Mesenchymal stem cell (in vitro differentiated cells and primary cell): Measurements from ENCODE around the gene COX4I1.

Experiments
- DNase-seq: peaks from one replicate; pipeline ENCODE4 v3.0.0-alpha.2; 2013
- H2AFZ ChIP-seq: one replicate; pipeline ENCODE4 v1.6.1; 2013; ENCODE audit warnings: low read depth, mild to moderate bottlenecking, control low read depth, inconsistent platforms, low read length, moderate library complexity
- H2AK5ac ChIP-seq: 2 replicates; pipeline ENCODE4 v1.6.1; 2013; ENCODE audit warnings: low read length, moderate library complexity, mild to moderate bottlenecking, inconsistent platforms; ENCODE audit not compliant: severe bottlenecking
- H2BK120ac ChIP-seq: one replicate; pipeline ENCODE4 v1.6.1; 2013; ENCODE audit warnings: low read depth, mild to moderate bottlenecking, inconsistent platforms, low read length, moderate library complexity
- H2BK12ac ChIP-seq, 2 experiments: one replicate each; pipeline ENCODE4 v1.6.1; 2013; ENCODE audit warnings: inconsistent platforms in 2 of 2, low read length in 2 of 2, mild to moderate bottlenecking in 2 of 2, moderate library complexity in 2 of 2, control low read depth in 1 of 2
- H2BK15ac ChIP-seq: one replicate; pipeline ENCODE4 v1.6.1; 2013; ENCODE audit warnings: mild to moderate bottlenecking, low read depth, inconsistent platforms; ENCODE audit not compliant: poor library complexity, severe bottlenecking
- H2BK5ac ChIP-seq: 2 replicates; pipeline ENCODE4 v1.6.1; 2013; ENCODE audit warnings: low read depth, mild to moderate bottlenecking, low read length, control low read depth, inconsistent platforms; ENCODE audit not compliant: poor library complexity, severe bottlenecking
- H3K14ac ChIP-seq, 2 experiments: one replicate each; pipeline ENCODE4 v1.6.1; 2013; ENCODE audit warnings: inconsistent platforms in 2 of 2, low read length in 2 of 2, control low read depth in 1 of 2, mild to moderate bottlenecking in 1 of 2, moderate library complexity in 1 of 2
- H3K18ac ChIP-seq, 2 experiments: one replicate each; pipeline ENCODE4 v1.6.1; 2013; ENCODE audit warnings: inconsistent platforms in 2 of 2, low read length in 2 of 2, control low read depth in 1 of 2, low read depth in 1 of 2, mild to moderate bottlenecking in 1 of 2
- H3K23ac ChIP-seq, 2 experiments: one replicate each; pipeline ENCODE4 v1.6.1; 2013; ENCODE audit warnings: inconsistent platforms in 2 of 2, low read length in 2 of 2, mild to moderate bottlenecking in 2 of 2, moderate library complexity in 2 of 2, control low read depth in 1 of 2
- H3K27ac ChIP-seq: 2 replicates; pipeline ENCODE4 v1.5.1; 2013; ENCODE audit warnings: mild to moderate bottlenecking, moderate library complexity, low read length, control low read depth, inconsistent platforms; ENCODE audit not compliant: poor library complexity, severe bottlenecking
- H3K27me3 ChIP-seq, 2 experiments: 2 replicates each; pipeline versions ENCODE4 v1.6.1 to v1.7.0; 2013; ENCODE audit warnings: low read length in 2 of 2, mild to moderate bottlenecking in 2 of 2, moderate library complexity in 2 of 2, control low read depth in 1 of 2, inconsistent platforms in 1 of 2; ENCODE audit not compliant: control insufficient read depth in 1 of 2, insufficient read depth in 1 of 2
- H3K36me3 ChIP-seq, 2 experiments: 2 replicates each; pipeline versions ENCODE4 v1.6.1 to v1.7.0; 2013; ENCODE audit warnings: low read length in 2 of 2, control low read depth in 1 of 2, inconsistent platforms in 1 of 2, low read depth in 1 of 2, mild to moderate bottlenecking in 1 of 2; ENCODE audit not compliant: insufficient read depth in 2 of 2, control insufficient read depth in 1 of 2
- H3K4ac ChIP-seq, 2 experiments: one replicate each; pipeline ENCODE4 v1.6.1; 2013; ENCODE audit warnings: inconsistent platforms in 2 of 2, low read length in 2 of 2, mild to moderate bottlenecking in 2 of 2, moderate library complexity in 2 of 2, control low read depth in 1 of 2, low read depth in 1 of 2
- H3K4me1 ChIP-seq: 2 replicates; pipeline ENCODE4 v1.6.1; 2013; ENCODE audit warnings: low read depth, low read length, control low read depth; ENCODE audit not compliant: control insufficient read depth, insufficient read depth
- H3K4me2 ChIP-seq: 2 replicates; pipeline ENCODE4 v1.6.1; 2013; ENCODE audit warnings: low read length, mild to moderate bottlenecking, inconsistent platforms; ENCODE audit not compliant: poor library complexity, severe bottlenecking
- H3K4me3 ChIP-seq, 2 experiments: 2 replicates each; pipeline versions ENCODE4 v1.5.1 to v1.7.0; 2013; ENCODE audit warnings: low read length in 2 of 2, mild to moderate bottlenecking in 2 of 2, control low read depth in 1 of 2, low read depth in 1 of 2; ENCODE audit not compliant: insufficient read depth in 1 of 2
- H3K79me1 ChIP-seq: replicated peaks from 2 replicates; pipeline ENCODE4 v1.6.1; 2013; ENCODE audit warnings: mild to moderate bottlenecking, control low read depth, low read length, inconsistent platforms; ENCODE audit not compliant: poor library complexity, severe bottlenecking
- H3K9ac ChIP-seq: 2 replicates; pipeline ENCODE4 v1.7.0; 2013; ENCODE audit warnings: mild to moderate bottlenecking, low read length, moderate library complexity
- H3K9me3 ChIP-seq: 2 replicates; pipeline ENCODE4 v1.7.0; 2013; ENCODE audit warnings: mild to moderate bottlenecking, low read length; ENCODE audit not compliant: control insufficient read depth
- H4K8ac ChIP-seq: one replicate; pipeline ENCODE4 v1.6.1; 2013; ENCODE audit warnings: inconsistent platforms, mild to moderate bottlenecking, low read length, moderate library complexity
- H4K91ac ChIP-seq: one replicate; pipeline ENCODE4 v1.6.1; 2013; ENCODE audit warnings: mild to moderate bottlenecking, low read length, inconsistent platforms
- WGBS: methylation state at CpG from one replicate; pipeline ENCODE4 v1.1.7; 2013; ENCODE audit warnings: mixed read lengths; 5-methylcytosine and 5-hydroxymethylcytosine counted together

Gene COX4I1

DNA sequence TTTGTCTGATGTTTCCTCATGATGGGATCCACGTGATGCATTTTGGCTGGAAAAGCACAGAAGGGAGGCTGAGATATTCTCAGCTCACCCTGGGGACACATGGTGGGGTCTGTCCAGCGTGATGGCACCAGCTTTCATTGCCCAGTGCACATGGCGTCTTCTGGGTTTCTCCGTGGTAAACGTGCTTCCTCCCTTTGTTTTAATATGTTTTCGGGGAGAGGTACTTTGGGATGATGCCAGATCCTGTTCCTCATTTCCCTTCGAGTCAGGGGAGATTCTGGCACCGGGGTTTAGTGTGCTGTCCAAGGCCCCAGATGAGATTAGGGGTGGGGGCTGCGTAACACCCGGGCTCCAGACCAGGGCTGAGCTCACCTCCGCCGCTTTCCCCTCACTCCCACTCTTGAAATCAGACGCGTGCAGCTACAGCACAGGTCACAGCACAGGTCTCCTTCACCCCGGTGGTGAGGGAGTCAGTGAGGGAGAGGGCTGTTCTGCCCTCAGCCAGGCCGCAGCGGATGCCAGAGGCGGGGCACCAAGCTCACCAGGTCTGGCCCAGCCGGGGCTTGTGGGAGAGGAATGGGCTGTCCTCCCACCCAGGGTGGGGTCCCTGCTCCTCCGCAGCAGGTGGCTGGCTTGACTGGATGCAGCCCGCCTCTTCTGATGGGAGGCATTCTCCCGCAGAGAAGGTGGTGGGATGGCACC, 33.9 kb downstream of the COX4I1 start:
- no peak overlapping the region for H3K27ac ChIP-seq
- peaks cover 0 to 58% of the 10 kb centered on the region in 2 experiments for H3K27me3 ChIP-seq
- no peak overlapping the region for H3K4me3 ChIP-seq
- H3K9me3 ChIP-seq, result no peaks in the 10 kb centered on the region
- H3K36me3 ChIP-seq, result no peaks in the 10 kb centered on the region
- no peak overlapping the region for H2BK12ac ChIP-seq
- H4K8ac ChIP-seq, result no peak overlapping the region
- H3K9ac ChIP-seq, result no peak overlapping the region
- H2AK5ac ChIP-seq, result no peak overlapping the region
- no peak overlapping the region for H2BK120ac ChIP-seq
- no peaks in the 10 kb centered on the region for H3K4me1 ChIP-seq
- H3K18ac ChIP-seq, result no peak overlapping the region
- H3K4ac ChIP-seq, result no peak overlapping the region
- H4K91ac ChIP-seq, result no peak overlapping the region
- DNase-seq, result no peak
- WGBS, result 90% methylated on average over 17 of the region's 22 CpGs
- H3K23ac ChIP-seq, result no peak overlapping the region
- no peak overlapping the region for H3K14ac ChIP-seq
- no peak overlapping the region for H2BK15ac ChIP-seq
- H2AFZ ChIP-seq, result no peak overlapping the region
- H3K79me1 ChIP-seq, result no peaks in the 10 kb centered on the region
- H2BK5ac ChIP-seq, result no peak overlapping the region
- no peak overlapping the region for H3K4me2 ChIP-seq

DNA sequence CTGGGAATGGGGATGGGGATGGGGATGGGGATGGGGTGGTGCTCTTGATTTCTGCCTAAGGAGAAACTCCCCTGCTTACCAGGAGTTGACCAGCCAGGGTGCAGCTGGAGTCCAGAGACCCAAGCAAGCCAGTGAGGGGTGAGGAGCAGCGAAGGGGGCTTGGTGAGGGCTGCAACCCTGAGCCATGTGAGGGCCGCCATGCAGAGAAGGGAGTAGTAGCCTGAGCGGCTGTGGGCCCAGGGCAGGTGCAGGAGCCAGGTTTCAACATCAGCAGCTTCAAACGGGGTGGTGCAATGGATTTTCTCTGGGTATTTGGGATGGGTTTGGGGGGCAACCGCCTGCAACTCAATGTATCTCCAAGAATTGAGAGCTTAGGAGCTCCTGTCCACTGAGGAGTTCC, 35.2 kb downstream of the COX4I1 start:
- no peak overlapping the region for H3K9ac ChIP-seq
- no peak overlapping the region for H2AK5ac ChIP-seq
- H3K4me3 ChIP-seq, result no peak overlapping the region
- H2BK120ac ChIP-seq, result no peak overlapping the region
- H3K4ac ChIP-seq, result no peak overlapping the region
- H3K36me3 ChIP-seq, result no peaks in the 10 kb centered on the region
- 79% methylated on average over 5 of the region's 5 CpGs for WGBS
- no peak overlapping the region for H4K8ac ChIP-seq
- no peak for DNase-seq
- no peaks in the 10 kb centered on the region for H3K4me1 ChIP-seq
- H3K23ac ChIP-seq, result no peak overlapping the region
- no peak overlapping the region for H3K14ac ChIP-seq
- H4K91ac ChIP-seq, result no peak overlapping the region
- H3K9me3 ChIP-seq, result no peaks in the 10 kb centered on the region
- no peak overlapping the region for H2BK15ac ChIP-seq
- no peak overlapping the region for H2BK5ac ChIP-seq
- no peaks in the 10 kb centered on the region for H3K79me1 ChIP-seq
- no peak overlapping the region for H3K18ac ChIP-seq
- no peak overlapping the region for H3K4me2 ChIP-seq
- H2BK12ac ChIP-seq, result no peak overlapping the region
- peaks cover 0 to 57% of the 10 kb centered on the region in 2 experiments for H3K27me3 ChIP-seq
- no peak overlapping the region for H2AFZ ChIP-seq
- H3K27ac ChIP-seq, result no peak overlapping the region

DNA sequence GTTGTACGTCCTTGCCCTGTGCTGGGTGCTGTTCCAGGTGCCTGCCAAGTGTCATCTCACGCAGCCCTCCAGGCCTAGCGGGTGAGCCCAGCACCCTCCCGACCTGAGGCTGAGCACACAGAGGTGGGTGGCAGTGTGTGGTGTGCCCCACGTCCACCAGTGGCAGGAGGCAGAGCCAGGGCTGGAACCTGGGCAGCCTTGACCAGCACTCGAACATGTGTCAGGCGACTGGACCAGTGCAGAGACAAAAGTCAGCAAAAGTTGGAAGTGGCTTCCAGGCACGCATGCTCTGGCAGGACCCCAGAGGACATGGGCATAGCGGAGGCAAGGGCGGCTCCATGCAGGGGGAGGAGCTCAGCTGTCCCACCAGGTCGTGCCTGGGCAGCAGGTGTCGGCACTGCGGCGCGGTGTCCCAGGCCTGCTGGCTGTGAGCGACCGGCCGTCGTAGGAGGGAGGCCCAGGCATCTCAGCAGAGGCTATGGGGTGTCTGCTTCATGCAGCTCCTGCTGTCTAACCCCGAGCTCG, 35.8 kb downstream of the COX4I1 start:
- H2AK5ac ChIP-seq, result no peak overlapping the region
- H3K4ac ChIP-seq, result no peak overlapping the region
- no peaks in the 10 kb centered on the region for H3K79me1 ChIP-seq
- no peak overlapping the region for H4K91ac ChIP-seq
- H3K36me3 ChIP-seq, result no peaks in the 10 kb centered on the region
- 81% methylated on average over 21 of the region's 21 CpGs for WGBS
- H3K23ac ChIP-seq, result no peak overlapping the region
- no peak overlapping the region for H2BK12ac ChIP-seq
- H2BK5ac ChIP-seq, result no peak overlapping the region
- no peak for DNase-seq
- H3K9me3 ChIP-seq, result no peaks in the 10 kb centered on the region
- H2BK15ac ChIP-seq, result no peak overlapping the region
- H3K27ac ChIP-seq, result no peak overlapping the region
- H3K9ac ChIP-seq, result no peak overlapping the region
- H3K18ac ChIP-seq, result no peak overlapping the region
- H2BK120ac ChIP-seq, result no peak overlapping the region
- no peaks in the 10 kb centered on the region for H3K4me1 ChIP-seq
- H3K27me3 ChIP-seq, result peaks cover 0 to 53% of the 10 kb centered on the region in 2 experiments
- no peak overlapping the region for H4K8ac ChIP-seq
- H3K4me2 ChIP-seq, result no peak overlapping the region
- H3K14ac ChIP-seq, result no peak overlapping the region
- H3K4me3 ChIP-seq, result no peak overlapping the region
- no peak overlapping the region for H2AFZ ChIP-seq

DNA sequence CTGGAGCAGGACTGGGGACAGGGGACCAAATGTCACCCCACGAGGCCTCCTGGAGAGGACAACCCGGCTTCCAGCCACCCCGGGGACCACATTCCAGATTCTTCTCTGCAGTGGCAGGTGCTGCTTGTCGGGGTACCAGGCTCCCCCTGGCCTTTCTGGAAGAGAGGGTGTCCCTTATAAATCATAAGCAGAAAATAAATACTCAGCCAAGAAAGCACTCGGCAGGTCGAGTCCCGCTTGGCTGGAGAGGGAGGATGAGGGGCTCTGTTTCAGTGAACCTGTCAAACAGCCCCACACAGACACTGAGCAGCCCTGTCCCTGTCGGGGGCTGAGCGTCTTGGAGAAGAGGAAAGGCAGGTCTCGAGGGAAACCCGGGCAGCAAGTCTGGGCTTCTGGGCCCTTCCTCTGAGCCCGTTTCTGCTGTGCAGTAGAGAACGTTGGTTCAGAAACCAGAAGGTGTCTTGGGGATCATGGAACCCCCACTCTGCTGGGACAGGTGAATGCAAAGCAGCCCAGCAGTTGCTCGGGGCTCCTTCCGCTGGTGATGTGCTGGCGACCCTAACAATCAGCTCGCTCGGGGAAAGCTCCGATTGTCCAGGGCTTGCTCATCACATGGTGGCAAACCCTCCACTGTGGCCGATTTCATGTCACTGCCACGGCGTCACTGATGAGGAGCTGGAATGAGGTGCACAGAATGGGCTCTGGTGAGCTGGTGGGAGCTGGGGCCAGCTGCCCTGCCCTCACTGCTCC, 36.6 kb downstream of the COX4I1 start:
- H3K14ac ChIP-seq, result no peak overlapping the region
- H4K91ac ChIP-seq, result peak overlapping the region; percentile 63
- no peaks in the 10 kb centered on the region for H3K4me1 ChIP-seq
- H2AFZ ChIP-seq, result no peak overlapping the region
- no peaks in the 10 kb centered on the region for H3K9me3 ChIP-seq
- no peak overlapping the region for H2AK5ac ChIP-seq
- no peak overlapping the region for H3K4me2 ChIP-seq
- H3K23ac ChIP-seq, result no peak overlapping the region
- WGBS, result 79% methylated on average over 21 of the region's 22 CpGs
- no peak overlapping the region for H3K9ac ChIP-seq
- H3K18ac ChIP-seq, result no peak overlapping the region
- H2BK12ac ChIP-seq, result no peak overlapping the region
- no peak overlapping the region for H2BK5ac ChIP-seq
- H3K27ac ChIP-seq, result no peak overlapping the region
- no peak overlapping the region for H2BK120ac ChIP-seq
- H3K79me1 ChIP-seq, result no peaks in the 10 kb centered on the region
- no peak overlapping the region for H4K8ac ChIP-seq
- no peak overlapping the region for H3K4ac ChIP-seq
- no peak for DNase-seq
- no peak overlapping the region for H3K4me3 ChIP-seq
- peaks cover under 1 to 53% of the 10 kb centered on the region in 2 experiments for H3K27me3 ChIP-seq
- no peaks in the 10 kb centered on the region for H3K36me3 ChIP-seq
- H2BK15ac ChIP-seq, result no peak overlapping the region
